Body of pancreas (tissue), 4 donors: Measurements from ENCODE around the gene LDB1.

Experiments used
- CTCF ChIP-seq, 7 experiments: fragments of 450-650 bp in 4 of 7; fragments of 200-600 bp in 3 of 7; sonication (generic) in 3 of 7; IDR thresholded peaks; one replicate each; pipeline ENCODE4 v1.5.1; 2016 to 2019; ENCODE audit warnings: antibody characterized with exemption in 7 of 7
- POLR2A ChIP-seq, 3 donors: fragments of 450-650 bp; IDR thresholded peaks; one replicate each; pipeline ENCODE4 v1.6.1; 2016; ENCODE audit warnings: antibody characterized with exemption in 3 of 3, mild to moderate bottlenecking in 2 of 3

GRCh38 chr10:102159051-102159597 lies 39.0 kb upstream of the LDB1 start:
- no peak for TF ChIP-seq CTCF (IDR thresholded peaks at IDR 0.05)
- TF ChIP-seq POLR2A (IDR thresholded peaks at IDR 0.05): no peak
